Measurements from ENCODE around the gene FAM81B. TPM values are rescaled to one million over a fixed set of nuclear protein-coding genes. Genes with fewer than 3 reads are reported as not detected.

FAM81B gene, protein sequence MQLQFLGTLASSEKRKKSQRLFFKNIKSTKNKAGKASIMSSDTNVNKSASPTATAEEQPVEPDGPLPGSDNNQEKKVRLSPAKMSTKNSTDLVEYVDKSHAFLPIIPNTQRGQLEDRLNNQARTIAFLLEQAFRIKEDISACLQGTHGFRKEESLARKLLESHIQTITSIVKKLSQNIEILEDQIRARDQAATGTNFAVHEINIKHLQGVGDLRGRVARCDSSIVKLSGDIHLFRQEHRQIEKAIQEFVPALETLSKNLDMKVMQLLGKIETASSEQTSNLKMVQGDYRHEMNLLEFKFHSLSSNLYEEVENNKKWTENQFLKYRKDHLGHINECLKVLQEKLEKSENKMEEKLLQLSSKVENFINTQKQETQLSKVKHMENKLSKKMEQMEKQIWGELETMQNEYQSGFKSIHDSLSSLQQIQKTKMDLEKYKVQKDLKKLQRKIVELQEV
- not detected for total RNA-seq

DNA sequence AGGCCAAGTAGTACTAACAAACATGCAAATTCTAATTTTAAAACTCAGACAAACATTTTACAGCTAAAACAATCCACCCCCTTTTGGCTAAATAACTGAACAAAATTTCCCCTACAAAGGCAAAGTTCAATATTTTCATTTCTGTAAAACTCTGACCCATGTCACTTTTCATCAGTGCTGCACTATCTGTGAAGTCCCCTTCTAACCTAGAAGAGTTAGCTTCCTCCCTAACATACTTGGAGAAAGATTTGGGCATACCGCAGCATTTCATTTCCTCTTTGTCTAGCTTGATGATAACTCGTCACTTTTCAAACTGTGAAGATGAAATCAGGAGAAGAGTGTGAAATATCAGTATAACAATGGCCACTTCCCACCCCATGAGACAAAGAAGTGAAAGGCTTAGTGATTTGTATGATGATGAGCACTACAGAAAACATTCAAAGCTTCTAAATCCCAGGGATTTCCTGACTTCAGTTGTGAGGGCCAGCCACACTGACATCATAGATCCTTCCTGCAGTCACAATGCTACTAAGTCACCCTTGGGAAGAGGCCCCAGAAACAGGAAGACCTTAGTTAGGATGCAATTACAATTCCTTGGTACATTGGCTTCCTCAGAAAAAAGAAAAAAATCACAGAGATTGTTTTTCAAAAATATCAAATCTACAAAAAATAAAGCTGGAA, at the start of gene FAM81B:
Gene FAM81B, plus strand, starts transcription at position 555 of the 681 bp plus-strand sequence. Its CDS starts 24 bp downstream, at position 579.

Other genes starting within 250 kb of the FAM81B start
- gene MCTP1, start 106.3 kb upstream of the FAM81B start, total RNA-seq = 44.5 TPM
- gene SKIC3, start 163.6 kb downstream of the FAM81B start, total RNA-seq = 199 TPM
- 14.5 TPM for gene ARSK, start 163.7 kb downstream of the FAM81B start, total RNA-seq
- gene GPR150, start 228.7 kb downstream of the FAM81B start, total RNA-seq = not detected